Frontal cortex (tissue), 4 donors: Measurements from ENCODE around the gene PRPS2. TPM values are rescaled to one million over a fixed set of nuclear protein-coding genes. Genes with fewer than 3 reads are reported as not detected.

ENCODE experiments used
- DNase-seq, 2 donors: peaks; one replicate each; pipeline ENCODE4 v3.0.0; 2012; ENCODE audit warnings: low spot score in 2 of 2
- FAIRE-seq: peaks from 2 replicates; lab custom pipeline; 2012; peaks lifted over from hg19 to GRCh38; lab: Jason Lieb, UNC
- total RNA-seq: library from RNA; depleted of rRNA; stranded (reverse); fragments of >200 nt; gene quantifications from one replicate; pipeline ENCODE4 v1.2.3, GENCODE V29; 2014
- donor health status: control.
- donor health status: control.
- donor health status: control.

PRPS2 gene
- total RNA-seq = 48.9 TPM

DNA sequence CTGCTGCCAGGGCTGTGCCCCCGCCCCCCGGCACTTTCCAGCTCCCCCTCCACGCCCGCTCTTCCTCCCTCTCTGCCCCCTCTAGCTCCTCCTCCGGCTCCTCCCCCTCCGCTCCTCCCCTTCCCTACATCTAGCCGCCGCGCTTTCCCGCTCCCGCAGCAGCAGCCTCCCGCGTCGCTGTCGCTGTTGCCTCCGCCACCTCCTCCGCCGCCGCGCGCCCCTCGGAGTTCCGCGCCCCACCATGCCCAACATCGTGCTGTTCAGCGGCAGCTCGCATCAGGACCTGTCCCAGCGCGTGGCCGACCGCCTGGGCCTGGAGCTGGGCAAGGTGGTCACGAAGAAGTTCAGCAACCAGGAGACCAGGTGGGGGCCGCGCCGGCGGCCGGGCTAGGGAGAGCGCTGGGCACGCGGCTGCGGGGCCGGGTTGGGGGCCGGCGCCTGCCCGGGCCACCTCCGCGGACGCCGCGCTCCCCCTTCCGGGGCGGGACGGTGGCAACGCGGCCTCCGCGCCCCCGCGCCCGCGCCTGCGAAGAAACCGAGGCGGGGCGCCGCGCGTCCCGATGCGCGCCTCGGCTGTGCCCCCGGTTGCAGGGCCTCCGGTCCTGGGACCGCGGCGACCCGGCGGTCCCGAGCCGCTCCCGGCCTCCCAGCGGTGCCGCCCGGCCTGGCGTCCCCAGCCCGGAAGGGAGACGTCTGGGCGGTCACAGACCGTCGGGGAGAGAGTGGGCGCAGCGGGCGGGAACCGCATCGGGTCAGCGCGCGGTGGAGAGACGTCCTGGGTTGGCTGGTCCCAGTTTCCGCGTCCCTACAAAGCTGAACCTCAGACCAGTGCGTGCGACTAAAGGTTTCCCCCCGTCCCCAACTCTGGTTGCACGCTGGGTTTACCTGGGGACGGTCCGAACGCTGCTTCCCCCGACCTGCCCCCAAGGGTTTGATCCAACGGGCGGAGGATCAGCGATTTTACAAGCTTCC, at the start of gene PRPS2:
Gene PRPS2, plus strand, starts transcription at position 156 of the 972 bp plus-strand sequence. Its CDS starts 86 bp downstream, at position 242.
- FAIRE-seq (no peak), DNase-seq (peak; percentile 75 to 76)

DNA sequence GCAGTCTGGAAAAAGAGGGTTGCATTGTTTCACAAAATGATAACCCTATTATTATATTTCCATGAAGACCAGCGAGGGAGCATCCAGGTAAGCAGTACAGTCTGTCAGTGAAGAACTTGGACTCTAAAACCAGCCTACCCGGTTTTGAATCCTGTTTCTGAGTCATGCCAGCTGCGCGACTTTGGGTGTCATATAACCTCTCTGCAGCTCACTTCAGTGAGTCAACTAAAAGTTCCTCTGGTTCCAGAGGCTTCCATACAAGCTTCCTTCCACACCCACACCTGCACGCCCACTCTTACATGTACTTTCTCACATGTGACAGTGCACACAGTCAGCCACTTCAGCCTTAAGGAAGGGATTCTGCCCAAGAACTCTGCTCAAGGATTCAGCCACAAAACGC, 49.8 kb upstream of the PRPS2 start:
- FAIRE-seq = no peak

DNA sequence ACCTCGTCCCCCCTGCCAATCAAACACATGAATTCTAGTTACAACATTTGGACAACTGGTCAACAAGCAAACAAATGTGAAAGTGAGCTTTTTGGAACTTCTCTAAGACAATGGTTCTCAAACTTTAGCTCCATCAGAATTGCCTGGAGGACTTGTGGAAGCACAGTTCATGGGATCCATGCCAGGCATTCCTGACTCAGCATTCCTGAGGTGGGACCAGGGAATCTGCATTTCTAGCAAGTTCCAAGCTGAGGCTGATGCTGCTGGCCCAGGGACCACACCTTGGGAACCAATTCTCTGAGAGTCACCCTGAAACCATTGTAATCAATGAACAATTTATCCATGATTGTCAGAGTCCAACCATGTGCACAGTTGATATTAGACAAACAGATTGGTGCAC, 43.8 kb upstream of the PRPS2 start:
- DNase-seq = no peak
- no peak for FAIRE-seq

More for the DNA sequence above, 49.8 kb upstream of the PRPS2 start:
- DNase-seq = no peak

DNA sequence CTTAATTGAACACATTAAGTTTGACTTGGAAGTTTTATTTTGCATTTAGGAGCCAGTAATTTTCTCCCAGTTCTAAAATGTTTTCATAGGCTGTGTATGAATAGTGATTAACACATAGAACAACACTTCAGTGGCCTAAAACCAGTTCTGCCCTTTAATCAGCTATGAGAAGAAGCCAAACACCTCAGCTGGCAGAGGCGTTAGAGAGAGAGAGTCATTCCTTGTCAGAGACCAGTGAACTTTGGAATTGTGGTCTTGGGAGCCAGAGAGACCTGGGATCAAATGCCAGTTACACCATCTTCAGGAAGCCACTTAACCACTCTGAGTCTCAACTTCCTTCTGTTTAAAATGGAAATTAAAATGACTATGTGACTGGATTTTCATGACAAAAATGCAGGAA, 39.3 kb upstream of the PRPS2 start:
- FAIRE-seq (no peak), DNase-seq (no peak)

- FAIRE-seq = no peak
- DNase-seq = no peak
Observed at GRCh38 chrX:12753366-12753765, 37.8 kb upstream of the PRPS2 start.

GRCh38 chrX:12758291-12758690, 32.9 kb upstream of the PRPS2 start:
- DNase-seq (no peak), FAIRE-seq (no peak)

DNA sequence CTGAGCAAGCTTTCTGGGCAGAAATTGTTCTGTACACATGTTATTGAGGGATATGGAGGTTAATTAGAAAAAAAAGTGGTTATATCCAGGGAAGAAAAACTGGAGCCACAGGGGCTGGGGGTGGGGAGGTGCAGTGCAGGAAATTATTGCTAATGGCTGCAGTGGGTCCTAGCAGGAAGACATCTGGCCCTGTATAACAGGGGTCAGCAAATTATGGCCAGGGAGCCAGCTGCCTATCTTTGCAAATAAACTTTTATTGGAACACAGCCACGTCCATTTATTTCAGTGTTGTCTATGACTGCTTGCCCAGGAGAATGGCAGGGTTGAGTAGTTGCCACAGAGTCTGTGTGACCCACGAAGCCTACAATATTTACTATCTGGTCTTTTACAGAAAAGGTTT, 23.4 kb upstream of the PRPS2 start:
- DNase-seq (no peak), FAIRE-seq (no peak)

DNA sequence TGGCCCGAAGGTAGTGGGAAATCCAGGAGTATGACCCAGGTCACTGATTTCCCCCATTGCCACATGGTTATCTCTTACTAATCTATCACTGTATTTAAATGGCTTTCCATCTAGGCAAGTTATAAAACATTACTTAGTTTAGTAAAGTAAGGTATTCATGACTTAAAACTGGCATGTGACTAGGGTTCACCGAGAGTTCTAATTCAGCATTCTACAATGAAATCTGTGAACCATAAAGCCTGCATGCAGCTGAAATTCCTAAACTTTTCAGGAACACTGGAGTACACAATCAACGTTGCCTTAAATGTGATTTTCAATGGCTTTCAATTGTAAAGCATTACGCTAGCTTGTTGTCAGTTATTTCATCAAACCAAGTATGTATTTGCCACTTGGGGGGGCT, 22.7 kb upstream of the PRPS2 start:
- FAIRE-seq (no peak), DNase-seq (no peak)

DNA sequence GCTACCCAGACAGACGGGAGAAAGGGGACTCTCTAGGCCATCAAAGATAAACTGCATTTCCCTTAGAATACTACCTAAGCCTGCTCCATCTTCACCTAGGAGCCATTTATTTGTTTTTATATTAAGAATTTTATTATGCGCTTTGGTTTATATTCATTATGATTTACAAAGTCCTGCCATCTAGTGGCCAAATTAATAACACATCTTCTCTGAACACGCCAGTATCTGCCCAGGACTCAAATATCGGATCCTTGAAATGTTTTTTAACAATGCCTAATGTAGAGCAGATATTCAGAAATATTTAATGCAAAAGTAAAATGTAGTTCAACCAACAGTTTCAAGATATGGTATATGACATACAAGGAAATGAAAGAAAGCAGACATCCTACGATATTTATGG, 20.8 kb upstream of the PRPS2 start:
- DNase-seq (no peak), FAIRE-seq (peak; percentile 53)

DNA sequence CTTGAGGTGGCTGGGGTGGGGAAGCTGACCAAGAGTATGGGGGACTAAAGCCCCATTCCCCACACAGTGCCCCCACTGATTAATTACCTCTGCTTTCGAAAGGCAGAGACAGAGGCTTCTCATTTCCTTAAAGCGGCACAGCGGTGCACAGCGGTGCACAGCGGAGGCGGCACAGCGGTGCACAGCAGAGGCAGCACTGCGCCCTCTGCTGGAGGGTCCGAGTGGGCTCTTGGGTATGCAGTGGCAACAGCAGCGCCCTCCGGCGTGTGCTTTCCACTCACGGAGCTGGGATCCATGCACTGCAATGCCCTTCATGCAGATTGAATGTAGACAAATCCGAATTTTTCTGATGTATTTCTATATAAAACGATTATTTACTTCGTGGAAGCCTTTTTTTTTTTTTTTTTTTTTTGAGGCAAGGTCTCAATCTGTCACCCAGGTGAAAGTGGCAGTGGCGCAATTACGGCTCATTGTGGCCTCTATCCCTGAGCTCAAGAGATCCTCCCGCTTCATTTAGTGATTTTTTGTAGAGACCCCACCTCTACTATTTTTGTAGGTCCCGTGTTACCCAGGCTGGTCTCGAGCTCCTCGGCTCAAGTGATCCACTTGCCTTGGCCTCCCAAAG, 19.7 kb upstream of the PRPS2 start:
- DNase-seq = no peak
- FAIRE-seq = no peak

- FAIRE-seq (no peak), DNase-seq (no peak)
Observed at GRCh38 chrX:12777670-12778069, 13.5 kb upstream of the PRPS2 start.

GRCh38 chrX:12779534-12779933, 11.7 kb upstream of the PRPS2 start:
- DNase-seq (no peak), FAIRE-seq (no peak)

GRCh38 chrX:12788645-12789044, 2.6 kb upstream of the PRPS2 start:
- DNase-seq = no peak
- FAIRE-seq = no peak

DNA sequence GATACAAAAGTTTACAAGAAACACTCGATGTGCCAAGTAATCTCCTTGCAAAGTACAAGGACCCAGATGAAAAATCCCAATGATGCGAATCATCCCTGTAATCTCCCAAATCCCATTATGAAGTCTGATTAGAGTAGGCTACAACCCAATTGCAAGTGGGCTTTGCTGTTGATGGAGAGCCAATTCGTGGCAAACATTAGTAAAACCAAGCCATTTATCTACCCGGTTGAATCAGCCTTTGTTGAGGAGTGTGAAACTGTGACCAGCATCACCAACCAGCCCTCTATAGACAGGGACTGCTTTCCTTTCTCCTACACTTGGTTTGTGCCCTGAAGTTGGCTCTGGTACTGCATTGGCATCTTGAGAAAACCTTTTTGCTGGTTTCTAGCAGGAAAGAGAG, 1.2 kb upstream of the PRPS2 start:
- DNase-seq (peak in 1 of 2 donors; percentile 35), FAIRE-seq (no peak)

- DNase-seq (no peak), FAIRE-seq (no peak)
Observed at GRCh38 chrX:12790885-12791256, 341 bp upstream of the PRPS2 start.

DNA sequence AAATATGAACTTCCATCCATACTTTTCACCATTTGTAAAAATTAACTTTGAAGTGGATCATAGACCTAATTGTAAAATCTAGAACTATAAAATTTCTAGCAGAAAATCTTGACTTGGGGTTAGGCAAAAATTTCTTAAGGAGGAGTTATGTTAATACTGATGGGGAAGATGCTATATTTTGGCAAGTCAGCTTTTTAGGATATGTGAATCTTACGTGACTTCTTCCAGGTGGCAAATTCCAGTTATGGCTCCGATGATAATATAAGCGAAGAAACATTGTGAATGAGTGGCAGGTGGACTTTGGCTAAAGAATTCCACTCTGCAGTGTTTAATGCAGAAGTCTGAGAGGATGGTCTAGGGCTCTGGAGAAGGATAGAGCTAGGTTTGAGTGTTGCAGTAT, 1.5 kb downstream of the PRPS2 start:
- DNase-seq (no peak), FAIRE-seq (no peak)

DNA sequence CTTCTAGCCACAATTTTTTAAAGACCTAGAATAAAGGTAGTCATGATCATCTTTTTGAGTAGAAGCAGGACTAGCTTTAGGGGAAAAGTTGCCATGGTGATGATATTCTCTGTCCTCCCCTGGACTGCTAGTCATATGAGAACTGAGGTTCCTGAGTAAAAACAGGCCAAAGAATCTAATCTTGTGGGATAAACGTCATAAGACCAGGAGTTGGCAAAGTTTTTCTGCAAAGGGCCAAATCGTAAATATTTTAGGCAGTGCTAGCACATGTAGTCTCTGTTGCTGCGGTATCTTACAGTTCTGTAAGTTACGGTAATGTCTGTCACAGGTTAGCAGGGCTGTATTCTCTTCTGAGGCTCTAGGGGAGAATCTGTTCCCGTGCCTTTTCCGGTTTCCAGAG, 3.4 kb downstream of the PRPS2 start:
- no peak for FAIRE-seq
- no peak for DNase-seq

GRCh38 chrX:12798601-12799000, 7.4 kb downstream of the PRPS2 start:
- DNase-seq = no peak

DNA sequence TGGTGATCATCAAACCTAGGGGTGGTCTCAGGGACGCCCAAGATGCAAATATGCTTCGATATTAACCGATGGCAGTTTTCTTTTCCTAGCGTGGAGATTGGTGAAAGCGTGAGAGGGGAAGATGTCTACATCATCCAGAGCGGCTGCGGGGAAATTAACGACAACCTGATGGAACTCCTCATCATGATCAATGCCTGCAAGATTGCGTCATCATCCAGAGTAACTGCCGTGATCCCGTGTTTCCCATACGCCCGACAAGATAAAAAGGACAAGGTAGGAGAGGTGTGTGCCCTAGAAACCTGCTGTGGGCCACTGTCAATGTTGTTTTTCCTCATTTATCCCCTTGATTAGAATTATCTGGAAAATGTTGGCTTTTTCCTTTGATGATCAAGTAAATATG, 7.9 kb downstream of the PRPS2 start:
- FAIRE-seq (no peak), DNase-seq (no peak)

More at GRCh38 chrX:12798601-12799000, 7.4 kb downstream of the PRPS2 start:
- FAIRE-seq = no peak

DNA sequence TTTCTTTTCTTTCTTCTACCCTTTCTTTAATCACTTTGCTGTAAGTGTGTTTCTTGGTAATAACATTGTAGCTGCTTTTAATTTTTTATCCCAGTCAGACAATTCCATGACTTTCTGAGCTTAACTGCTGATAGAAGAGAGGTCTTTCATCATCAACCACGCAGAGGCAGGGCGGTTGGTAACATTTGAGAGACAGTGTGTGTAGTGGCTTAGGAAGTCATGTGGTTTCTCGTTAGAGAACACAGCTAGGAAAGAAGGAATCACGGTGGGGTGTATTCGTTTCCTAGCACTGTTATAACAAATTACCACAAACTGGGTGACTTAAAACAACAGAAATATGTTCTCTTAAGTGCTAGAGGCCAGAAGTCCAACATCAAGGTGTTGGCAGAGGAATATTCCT, 11.5 kb downstream of the PRPS2 start:
- DNase-seq = no peak
- FAIRE-seq = no peak

DNA sequence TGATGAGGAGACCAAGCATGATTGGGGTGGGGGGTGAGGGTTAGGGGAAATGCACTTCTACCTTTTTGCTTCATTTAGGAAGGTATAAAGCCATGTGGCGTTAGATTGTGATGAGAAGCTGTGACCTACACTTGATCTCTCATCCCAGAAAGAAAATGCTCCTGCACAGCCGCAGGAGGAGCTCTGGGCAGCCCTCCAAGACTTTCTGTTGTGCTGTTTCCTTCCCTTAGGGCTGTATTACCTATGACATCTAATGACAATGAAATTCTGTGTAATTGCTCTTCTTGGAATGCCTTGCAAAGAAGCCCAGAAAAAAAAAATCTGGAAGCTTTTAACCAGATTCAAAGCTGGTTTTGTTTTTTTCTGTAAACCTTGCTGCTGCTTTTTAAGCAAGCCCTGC, 13.4 kb downstream of the PRPS2 start:
- DNase-seq = no peak

More for the DNA sequence above, 13.4 kb downstream of the PRPS2 start:
- no peak for FAIRE-seq
